Measurements from ENCODE around the gene MEOX1.

Gene MEOX1

DNA sequence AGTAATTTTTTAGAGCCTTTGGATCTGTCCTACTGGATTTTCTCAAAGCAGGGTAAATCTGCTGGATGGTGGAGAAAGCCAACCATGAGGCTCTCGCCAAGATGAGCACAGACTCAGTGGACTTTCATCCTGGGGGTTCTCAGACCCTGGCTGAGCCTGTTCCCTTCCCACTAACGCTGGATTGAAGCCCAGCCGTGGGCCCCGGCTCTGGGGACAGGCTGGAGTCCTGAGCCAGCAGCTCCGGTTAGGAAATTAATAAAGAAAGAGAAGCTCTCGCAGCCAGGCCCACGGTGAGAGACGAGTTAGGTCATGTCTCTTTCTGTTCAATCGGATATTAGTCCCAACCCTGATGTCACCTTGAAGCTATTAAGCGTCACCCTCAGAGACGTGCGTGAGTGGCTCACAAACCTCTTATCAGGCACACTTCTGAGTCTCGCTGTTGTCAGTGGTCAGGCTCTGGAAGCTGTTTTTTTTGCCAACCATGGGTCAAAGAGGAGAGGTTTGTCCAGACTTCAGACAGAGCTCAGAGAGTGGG is 27.1 kb downstream of the MEOX1 start:
- intact Hi-C loops (cut with DNase I; ENCODE audit: low total_unique reads) = no loop called here
- H3K4me3 ChIP-seq = no peak overlapping the region

DNA sequence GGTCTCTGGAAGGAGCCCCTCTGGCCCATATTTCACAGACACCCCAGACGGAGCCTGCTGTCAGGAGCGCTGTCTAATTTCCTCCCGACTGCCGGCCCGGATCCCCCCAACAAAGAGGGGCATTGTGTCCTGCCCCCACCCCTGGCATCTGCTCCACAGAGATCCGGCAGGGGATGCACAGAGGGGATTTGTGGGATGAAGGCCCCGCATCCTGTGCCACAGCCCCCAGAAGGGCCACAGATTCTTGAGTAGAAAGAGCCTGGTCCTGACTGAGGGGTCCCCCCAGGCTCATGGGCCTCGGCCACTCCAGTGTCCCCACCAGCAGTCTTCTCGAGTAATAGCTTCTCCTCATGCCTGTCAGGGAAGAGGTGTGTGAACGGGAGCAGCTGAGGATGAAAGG is 29.5 kb downstream of the MEOX1 start:
- Histone ChIP-seq H3K27me3 (peaks cover 0 to 6% of the 10 kb centered on the region in 2 donors), H3K27ac (no peak overlapping the region), H3K4me1 (no peaks in the 10 kb centered on the region), H3K36me3 (no peaks in the 10 kb centered on the region), H3K4me3 (no peak overlapping the region), H3K9me3 (no peaks in the 10 kb centered on the region)
- no peak for DNase-seq
- intact Hi-C loops (cut with DNase I; ENCODE audit: low total_unique reads) = no loop called here
- TF ChIP-seq, protein P1, sequence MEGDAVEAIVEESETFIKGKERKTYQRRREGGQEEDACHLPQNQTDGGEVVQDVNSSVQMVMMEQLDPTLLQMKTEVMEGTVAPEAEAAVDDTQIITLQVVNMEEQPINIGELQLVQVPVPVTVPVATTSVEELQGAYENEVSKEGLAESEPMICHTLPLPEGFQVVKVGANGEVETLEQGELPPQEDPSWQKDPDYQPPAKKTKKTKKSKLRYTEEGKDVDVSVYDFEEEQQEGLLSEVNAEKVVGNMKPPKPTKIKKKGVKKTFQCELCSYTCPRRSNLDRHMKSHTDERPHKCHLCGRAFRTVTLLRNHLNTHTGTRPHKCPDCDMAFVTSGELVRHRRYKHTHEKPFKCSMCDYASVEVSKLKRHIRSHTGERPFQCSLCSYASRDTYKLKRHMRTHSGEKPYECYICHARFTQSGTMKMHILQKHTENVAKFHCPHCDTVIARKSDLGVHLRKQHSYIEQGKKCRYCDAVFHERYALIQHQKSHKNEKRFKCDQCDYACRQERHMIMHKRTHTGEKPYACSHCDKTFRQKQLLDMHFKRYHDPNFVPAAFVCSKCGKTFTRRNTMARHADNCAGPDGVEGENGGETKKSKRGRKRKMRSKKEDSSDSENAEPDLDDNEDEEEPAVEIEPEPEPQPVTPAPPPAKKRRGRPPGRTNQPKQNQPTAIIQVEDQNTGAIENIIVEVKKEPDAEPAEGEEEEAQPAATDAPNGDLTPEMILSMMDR (IDR thresholded peaks at IDR 0.05) = no peak

More for the DNA sequence above, 27.1 kb downstream of the MEOX1 start:
- H3K27ac ChIP-seq = peak overlapping the region in 1 of 2 donors; percentile 11
- TF ChIP-seq, protein P1 (IDR thresholded peaks at IDR 0.05) = no peak
- no peaks in the 10 kb centered on the region for H3K27me3 ChIP-seq
- DNase-seq = no peak
- no peaks in the 10 kb centered on the region for H3K36me3 ChIP-seq
- H3K4me1 ChIP-seq = no peaks in the 10 kb centered on the region
- no peaks in the 10 kb centered on the region for H3K9me3 ChIP-seq

DNA sequence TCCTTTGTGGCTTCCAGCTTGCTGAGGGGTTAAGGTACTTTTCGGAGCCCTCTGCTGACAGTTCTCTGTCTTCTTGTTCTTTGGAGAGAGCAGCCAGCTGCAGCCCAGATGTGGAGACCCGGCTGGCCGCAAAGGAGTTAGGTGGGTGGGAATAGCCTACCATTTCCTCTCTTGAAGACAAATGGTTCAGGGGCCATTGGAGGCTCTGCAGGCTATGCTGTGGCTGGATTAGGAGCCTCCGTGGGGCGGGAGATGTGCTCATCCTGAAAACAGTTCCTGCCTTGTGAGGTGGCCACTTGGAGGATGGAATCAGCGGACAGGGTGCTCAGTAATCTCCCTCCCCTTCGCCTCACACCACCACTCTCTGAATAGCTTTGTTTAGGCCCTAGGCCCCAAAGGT is 30.3 kb downstream of the MEOX1 start:
- no peak for DNase-seq
- Histone ChIP-seq H3K4me3 (no peak overlapping the region), H3K9me3 (no peaks in the 10 kb centered on the region), H3K36me3 (no peaks in the 10 kb centered on the region), H3K27me3 (peaks cover 0 to 10% of the 10 kb centered on the region in 2 donors), H3K27ac (no peak overlapping the region), H3K4me1 (no peaks in the 10 kb centered on the region)
- intact Hi-C loops (cut with DNase I; ENCODE audit: low total_unique reads) = no loop called here
- TF ChIP-seq, protein P1 (IDR thresholded peaks at IDR 0.05) = no peak

DNA sequence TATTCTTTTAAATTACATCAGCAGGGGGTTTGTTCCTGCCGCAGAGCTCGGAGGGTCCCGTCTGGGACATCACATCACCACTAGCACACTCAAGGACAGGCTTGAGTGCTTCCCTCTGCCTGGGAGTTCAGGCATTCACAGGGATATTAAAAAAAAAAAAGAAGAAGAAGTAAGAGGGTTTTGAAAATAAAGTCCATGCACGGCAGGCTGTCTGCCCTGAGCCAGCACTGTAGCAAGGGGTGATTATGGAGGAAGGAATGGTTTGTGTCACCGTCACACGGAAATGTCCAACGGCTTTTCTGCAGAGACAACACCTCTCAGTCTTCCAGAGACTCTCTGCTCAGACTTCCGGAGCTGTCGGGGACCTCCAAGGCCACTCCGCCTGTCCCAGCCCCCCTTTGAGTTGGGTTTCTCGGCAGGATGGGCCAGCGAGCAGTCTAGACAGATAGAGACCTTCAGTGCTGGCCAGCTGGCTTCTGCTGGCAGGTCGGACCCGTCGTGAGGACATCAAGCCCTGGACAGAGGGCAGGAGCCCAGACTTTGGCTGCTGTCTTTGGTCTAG is 33.6 kb downstream of the MEOX1 start:
- DNase-seq = no peak
- no peak overlapping the region for H3K27ac ChIP-seq
- H3K27me3 ChIP-seq = peaks cover 0 to 13% of the 10 kb centered on the region in 2 donors
- TF ChIP-seq, protein P1 (IDR thresholded peaks at IDR 0.05) = no peak
- intact Hi-C loops (cut with DNase I; ENCODE audit: low total_unique reads) = no loop called here
- no peaks in the 10 kb centered on the region for H3K36me3 ChIP-seq
- no peaks in the 10 kb centered on the region for H3K4me1 ChIP-seq
- no peaks in the 10 kb centered on the region for H3K9me3 ChIP-seq
- H3K4me3 ChIP-seq = no peak overlapping the region

DNA sequence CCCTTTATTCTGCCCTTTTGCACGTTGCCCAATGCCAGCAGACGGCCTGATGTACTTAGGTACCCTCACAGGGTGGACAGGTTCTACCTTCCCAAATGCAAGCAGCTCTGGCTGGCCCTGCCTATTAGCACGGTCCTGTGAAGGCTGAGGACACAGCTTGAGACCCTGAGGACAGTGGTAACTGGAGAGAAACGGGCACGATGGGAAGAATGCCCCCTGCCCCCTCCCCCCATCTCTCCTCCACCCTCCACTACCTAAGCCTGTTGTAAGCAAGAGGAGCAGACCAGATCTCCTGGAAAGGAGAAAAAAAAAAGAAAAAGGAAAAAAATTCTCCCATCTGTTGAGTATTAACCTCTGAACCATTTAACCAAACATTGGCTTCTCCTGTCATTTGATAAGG is 34.1 kb downstream of the MEOX1 start:
- intact Hi-C loops (cut with DNase I; ENCODE audit: low total_unique reads) = no loop called here

More for the DNA sequence above, 34.1 kb downstream of the MEOX1 start:
- no peak overlapping the region for H3K27ac ChIP-seq
- TF ChIP-seq, protein P1 (IDR thresholded peaks at IDR 0.05) = no peak
- no peak overlapping the region for H3K4me3 ChIP-seq
- no peaks in the 10 kb centered on the region for H3K9me3 ChIP-seq
- H3K36me3 ChIP-seq = no peaks in the 10 kb centered on the region
- DNase-seq = no peak
- H3K4me1 ChIP-seq = no peaks in the 10 kb centered on the region
- H3K27me3 ChIP-seq = peaks cover 0 to 14% of the 10 kb centered on the region in 2 donors

Data from tibial artery (tissue), 4 donors.